Body of pancreas (tissue), 4 donors: ENCODE measurements around the gene MAB21L4. TPM values are rescaled to one million over a fixed set of nuclear protein-coding genes. Genes with fewer than 3 reads are reported as not detected.
A peak's percentile ranks its signal among the peaks of the same experiment; 100 is the strongest.

Source experiments
- ATAC-seq: fragments of 150-250 bp; one replicate; pipeline ENCODE4 v1.9.1; 2016
- DNase-seq, 4 donors: peaks; one replicate each; pipeline ENCODE4 v3.0.0-alpha.2; 2019
- H3K27ac ChIP-seq, 4 donors: fragments of 200-600 bp; sonication (generic); 1 replicate in 3 of 4; 2 replicates in 1 of 4; pipeline versions ENCODE4 v1.5.1 to v1.6.1; 2016 to 2019; ENCODE audit warnings: mild to moderate bottlenecking in 1 of 4, mixed read lengths in 1 of 4, moderate library complexity in 1 of 4
- H3K27me3 ChIP-seq, 2 donors: fragments of 200-600 bp; sonication (generic); one replicate each; pipeline ENCODE4 v1.6.0; 2016; ENCODE audit warnings: mild to moderate bottlenecking in 1 of 2
- H3K36me3 ChIP-seq, 2 donors: fragments of 200-600 bp; sonication (generic); replicated peaks in 1 of 2; 2 replicates each; pipeline ENCODE4 v1.5.1; 2016; ENCODE audit warnings: low read depth in 2 of 2; ENCODE audit not compliant: insufficient read depth in 1 of 2
- H3K4me1 ChIP-seq: fragments of 200-600 bp; sonication (generic); one replicate; pipeline ENCODE4 v1.6.0; 2016
- H3K4me3 ChIP-seq, 2 donors: fragments of 200-600 bp; sonication (generic); 1 replicate in 1 of 2; 2 replicates in 1 of 2; pipeline ENCODE4 v1.5.1; 2016 to 2019
- H3K9me3 ChIP-seq, 3 donors: fragments of 200-600 bp; sonication (generic); 1 replicate in 2 of 3; 2 replicates in 1 of 3; pipeline ENCODE4 v1.5.1; 2016
- POLR2A ChIP-seq, 3 donors: fragments of 450-650 bp; IDR thresholded peaks; one replicate each; pipeline ENCODE4 v1.6.1; 2016; ENCODE audit warnings: antibody characterized with exemption in 3 of 3, mild to moderate bottlenecking in 2 of 3
- WGBS, 2 donors: methylation state at CpG; one replicate each; pipeline ENCODE4 v1.1.5; 2017; 5-methylcytosine and 5-hydroxymethylcytosine counted together
- intact Hi-C: fragments of 100-400 bp; cut with DNase I; formaldehyde crosslinking; loops from one replicate; pipeline ENCODE4 v1.15.1; 2023
- total RNA-seq, 2 donors: library from RNA; depleted of rRNA; stranded (reverse); fragments of >200 nt; gene quantifications; one replicate each; pipeline ENCODE4 v1.1.0, GENCODE V29; 2016
- TF ChIP-seq, protein P1 (sequence below), 7 experiments: fragments of 450-650 bp in 4 of 7; fragments of 200-600 bp in 3 of 7; sonication (generic) in 3 of 7; IDR thresholded peaks; one replicate each; pipeline ENCODE4 v1.5.1; 2016 to 2019; ENCODE audit warnings: antibody characterized with exemption in 7 of 7

Gene MAB21L4
- total RNA-seq, 2 donors from 2014 or later = 0.26 TPM; not detected in 1

DNA sequence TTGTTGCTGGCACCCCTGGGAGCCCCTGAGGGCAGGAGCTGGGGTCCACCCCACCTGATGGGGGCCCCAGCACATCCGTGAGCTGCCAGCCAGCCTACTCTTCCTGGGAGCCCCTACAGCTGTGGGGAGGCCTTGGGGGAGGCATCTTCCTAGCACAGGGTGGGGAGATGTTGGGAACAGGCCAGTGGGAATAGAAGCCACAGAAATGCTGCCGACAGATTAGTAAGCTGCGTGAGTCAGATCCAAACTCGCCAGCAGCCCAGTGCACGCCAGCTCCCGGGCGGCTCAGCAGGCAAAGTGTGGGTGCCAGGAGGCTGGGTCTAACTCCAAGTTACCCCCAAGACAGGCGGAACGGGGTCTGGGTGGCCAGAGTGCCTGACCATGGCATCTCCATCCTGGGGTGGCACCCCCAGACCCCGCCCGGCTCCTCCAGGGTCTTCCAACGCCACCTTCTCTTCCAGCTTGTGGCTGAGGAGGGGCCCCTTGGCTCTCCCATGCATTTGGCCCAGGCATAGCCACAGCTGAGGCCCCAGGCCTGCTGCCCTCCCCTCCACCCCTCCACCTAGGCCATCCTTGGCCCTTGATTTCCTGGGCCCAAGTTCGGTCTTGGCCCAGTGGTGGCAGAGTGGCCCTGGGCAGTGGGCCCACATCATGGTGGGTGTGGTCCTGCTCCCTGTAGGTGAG, 25.5 kb upstream of the MAB21L4 start:
- peak; percentile 18 to 48 (median 28) for DNase-seq
- Histone ChIP-seq H3K27me3 (no peaks in the 10 kb centered on the region), H3K9me3 (no peaks in the 10 kb centered on the region), H3K4me3 (no peak overlapping the region), H3K36me3 (no peaks in the 10 kb centered on the region), H3K4me1 (no peaks in the 10 kb centered on the region), H3K27ac (no peak overlapping the region)
- intact Hi-C loops = no loop called here
- 71 to 78% methylated on average over 9 to 13 of the region's 13 CpGs for WGBS, 2 donors
- TF ChIP-seq POLR2A (IDR thresholded peaks at IDR 0.05) = no peak
- TF ChIP-seq, protein P1, sequence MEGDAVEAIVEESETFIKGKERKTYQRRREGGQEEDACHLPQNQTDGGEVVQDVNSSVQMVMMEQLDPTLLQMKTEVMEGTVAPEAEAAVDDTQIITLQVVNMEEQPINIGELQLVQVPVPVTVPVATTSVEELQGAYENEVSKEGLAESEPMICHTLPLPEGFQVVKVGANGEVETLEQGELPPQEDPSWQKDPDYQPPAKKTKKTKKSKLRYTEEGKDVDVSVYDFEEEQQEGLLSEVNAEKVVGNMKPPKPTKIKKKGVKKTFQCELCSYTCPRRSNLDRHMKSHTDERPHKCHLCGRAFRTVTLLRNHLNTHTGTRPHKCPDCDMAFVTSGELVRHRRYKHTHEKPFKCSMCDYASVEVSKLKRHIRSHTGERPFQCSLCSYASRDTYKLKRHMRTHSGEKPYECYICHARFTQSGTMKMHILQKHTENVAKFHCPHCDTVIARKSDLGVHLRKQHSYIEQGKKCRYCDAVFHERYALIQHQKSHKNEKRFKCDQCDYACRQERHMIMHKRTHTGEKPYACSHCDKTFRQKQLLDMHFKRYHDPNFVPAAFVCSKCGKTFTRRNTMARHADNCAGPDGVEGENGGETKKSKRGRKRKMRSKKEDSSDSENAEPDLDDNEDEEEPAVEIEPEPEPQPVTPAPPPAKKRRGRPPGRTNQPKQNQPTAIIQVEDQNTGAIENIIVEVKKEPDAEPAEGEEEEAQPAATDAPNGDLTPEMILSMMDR (IDR thresholded peaks at IDR 0.05) = no peak
- ATAC-seq = peak; percentile 44

DNA sequence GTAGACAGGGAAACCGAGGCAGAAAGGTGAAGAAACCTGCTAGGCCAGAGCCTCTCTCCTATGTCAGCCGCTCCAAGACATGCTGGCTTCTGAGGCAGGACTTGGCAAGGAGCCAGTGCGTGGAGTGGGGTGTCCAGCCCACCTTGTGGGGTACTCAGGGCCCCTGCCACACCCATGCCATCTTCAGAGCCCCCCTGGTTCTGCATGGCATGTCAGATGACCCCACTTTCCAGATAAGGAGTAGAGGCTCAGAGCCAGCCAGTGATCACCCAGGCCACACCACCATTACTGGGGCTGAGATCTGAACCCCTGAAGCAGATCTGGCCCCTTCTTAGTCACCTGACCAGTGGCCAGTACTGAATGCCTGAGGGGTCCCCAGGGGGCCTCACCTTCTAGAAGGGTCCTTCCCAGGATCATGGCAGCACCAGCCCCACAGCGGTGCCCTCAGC, 24.9 kb upstream of the MAB21L4 start:
- no peaks in the 10 kb centered on the region for H3K4me1 ChIP-seq
- intact Hi-C loops = no loop called here
- H3K36me3 ChIP-seq = no peaks in the 10 kb centered on the region
- H3K27me3 ChIP-seq = no peaks in the 10 kb centered on the region
- no peak overlapping the region for H3K4me3 ChIP-seq
- H3K9me3 ChIP-seq = no peaks in the 10 kb centered on the region
- peak; percentile 1 to 12 (median 7) for DNase-seq
- WGBS, 2 donors = 65 to 68% methylated on average over 3 to 4 of the region's 4 CpGs
- TF ChIP-seq, protein P1 (IDR thresholded peaks at IDR 0.05) = no peak
- TF ChIP-seq POLR2A (IDR thresholded peaks at IDR 0.05) = no peak
- no peak for ATAC-seq
- H3K27ac ChIP-seq = no peak overlapping the region

DNA sequence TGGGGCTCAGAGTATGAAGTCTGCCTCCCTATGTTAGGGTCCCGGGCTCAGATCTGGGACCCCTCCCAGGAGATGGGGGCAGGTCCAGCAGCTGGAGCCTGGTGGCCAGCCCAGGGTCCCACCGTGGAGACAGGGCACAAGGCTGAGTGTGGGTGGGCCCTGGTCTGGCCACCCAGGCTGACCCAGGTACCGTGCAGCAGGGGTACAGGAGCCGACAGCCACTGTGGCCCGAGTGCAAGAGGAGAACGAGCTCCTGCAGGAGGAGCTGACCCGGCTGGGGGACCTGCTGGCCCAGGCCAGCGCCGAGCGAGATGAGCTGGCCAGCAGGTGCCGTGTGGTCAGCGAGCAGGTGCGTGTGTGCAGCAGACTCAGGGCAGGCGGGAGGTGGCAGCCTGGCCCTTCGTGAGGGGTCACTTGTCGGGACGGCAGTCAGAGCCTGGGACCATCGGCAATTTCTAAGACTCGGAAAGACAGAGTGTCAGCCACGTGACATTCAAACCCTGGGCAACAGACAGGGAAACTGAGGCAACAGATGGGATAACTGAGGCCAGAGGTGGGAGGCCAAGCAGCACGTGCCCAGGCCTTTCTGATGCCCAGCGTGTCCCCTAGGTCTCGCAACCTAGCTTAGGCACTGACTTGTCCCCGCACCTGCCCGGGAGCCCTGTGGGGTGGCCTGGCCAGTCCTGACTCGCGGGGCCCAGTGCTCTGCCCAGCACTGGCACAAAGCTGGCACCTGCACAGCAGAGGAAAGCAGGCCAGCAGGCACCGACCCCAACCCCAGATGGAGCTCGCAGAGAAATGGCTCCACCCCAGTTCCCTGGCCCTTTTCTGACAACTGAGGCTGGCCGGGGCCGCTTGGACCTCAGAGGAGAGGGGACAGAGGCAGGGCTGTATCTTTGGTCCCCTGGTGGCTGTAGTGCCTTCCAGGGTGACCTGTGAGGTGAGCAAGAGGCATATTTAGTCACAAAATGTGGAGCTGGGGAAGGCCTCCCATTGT, 24.1 kb upstream of the MAB21L4 start:
- no peak overlapping the region for H3K27ac ChIP-seq
- ATAC-seq (no peak), DNase-seq (peak; percentile 1 to 10 (median 4))
- WGBS, 2 donors = 86 to 87% methylated on average over 13 to 26 of the region's 31 CpGs
- H3K9me3 ChIP-seq = no peaks in the 10 kb centered on the region
- no peaks in the 10 kb centered on the region for H3K4me1 ChIP-seq
- no peaks in the 10 kb centered on the region for H3K27me3 ChIP-seq
- H3K36me3 ChIP-seq = no peaks in the 10 kb centered on the region
- intact Hi-C loops = no loop called here
- no peak for TF ChIP-seq POLR2A (IDR thresholded peaks at IDR 0.05)
- TF ChIP-seq, protein P1 (IDR thresholded peaks at IDR 0.05) = no peak
- no peak overlapping the region for H3K4me3 ChIP-seq

DNA sequence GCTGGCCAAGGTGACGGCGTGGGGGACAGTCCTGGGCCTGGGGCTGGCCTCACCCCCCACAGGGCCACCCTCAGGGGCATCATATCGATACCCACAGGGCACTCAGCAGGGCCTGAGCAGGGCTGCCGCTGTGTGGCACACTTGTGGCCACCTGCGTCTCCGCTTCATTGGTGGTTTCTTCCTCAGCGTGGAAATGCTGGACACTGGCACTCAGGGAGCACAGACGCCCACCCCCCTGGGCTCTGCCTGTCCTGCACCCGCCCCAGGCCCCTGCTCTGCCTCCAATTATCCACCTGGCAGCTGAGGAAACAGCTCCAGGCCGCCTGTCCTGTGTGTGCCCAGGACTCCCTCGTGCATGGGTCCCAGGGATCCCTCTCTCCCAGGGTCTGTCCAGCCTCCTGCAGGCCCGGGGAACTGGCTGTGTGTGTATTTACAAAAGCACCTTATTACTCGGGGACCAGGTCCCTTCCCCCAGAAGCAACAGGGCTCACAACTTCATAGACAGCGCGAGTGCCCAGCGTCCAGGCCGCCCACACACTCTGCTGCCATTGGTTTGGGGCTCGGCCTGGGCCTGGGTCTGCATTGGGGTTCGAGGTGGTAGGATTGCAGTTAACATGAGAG, 23.3 kb upstream of the MAB21L4 start:
- WGBS, 2 donors = 73 to 79% methylated on average over 5 to 15 of the region's 19 CpGs
- DNase-seq = peak; percentile 1 to 7 (median 4)
- intact Hi-C loops = no loop called here
- TF ChIP-seq, protein P1 (IDR thresholded peaks at IDR 0.05) = no peak
- TF ChIP-seq POLR2A (IDR thresholded peaks at IDR 0.05) = no peak
- H3K27me3 ChIP-seq = no peaks in the 10 kb centered on the region
- no peaks in the 10 kb centered on the region for H3K9me3 ChIP-seq
- no peak for ATAC-seq
- no peak overlapping the region for H3K4me3 ChIP-seq
- no peak overlapping the region for H3K27ac ChIP-seq
- H3K36me3 ChIP-seq = no peaks in the 10 kb centered on the region
- peaks cover 4% of the 10 kb centered on the region for H3K4me1 ChIP-seq
